SK-N-SH (cell line): ENCODE data around the gene NLRP1. TPM values are rescaled to one million over a fixed set of nuclear protein-coding genes. Genes with fewer than 3 reads are reported as not detected.

ENCODE experiments used
- CTCF ChIA-PET: fragments of 300-600, 350-600 bp; formaldehyde crosslinking; extraction: SDS; loops from one replicate; lab custom pipeline; 2021; lab: Yijun Ruan, JAX
- POLR2A ChIA-PET: fragments of 350-600 bp; sonication (Branson Sonifier 250); formaldehyde crosslinking; extraction: SDS; loops from one replicate; lab custom pipeline; 2020; ENCODE audit warnings: antibody characterized with exemption, inconsistent platforms; lab: Yijun Ruan, JAX
- DNase-seq: peaks from one replicate; pipeline ENCODE4 v3.0.0; 2012
- H2AFZ ChIP-seq: fragments of 200-600 bp; sonication (generic); 2 replicates; pipeline ENCODE4 v1.8.1; 2016; ENCODE audit warnings: antibody characterized with exemption, mild to moderate bottlenecking, low read depth
- H3F3A ChIP-seq: fragments of 200-600 bp; sonication (generic); replicated peaks from 2 replicates; pipeline ENCODE3; 2016; ENCODE audit warnings: antibody characterized with exemption, mild to moderate bottlenecking; ENCODE audit not compliant: insufficient read depth
- H3K27ac ChIP-seq, 2 experiments: fragments of 200-500 bp in 1 of 2; fragments of 200-600 bp in 1 of 2; sonication (Bioruptor generic) in 1 of 2; sonication (generic), shearing (Covaris generic) in 1 of 2; 2 replicates each; pipeline versions ENCODE4 v1.5.1 to v1.6.1; 2014 to 2016; ENCODE audit warnings: low read depth in 2 of 2, inconsistent platforms in 1 of 2, low read length in 1 of 2, mild to moderate bottlenecking in 1 of 2, mixed read lengths in 1 of 2
- H3K27me3 ChIP-seq: fragments of 200-600 bp; sonication (generic), shearing (Covaris generic); 2 replicates; pipeline ENCODE4 v1.6.1; 2016; ENCODE audit warnings: mixed run types; ENCODE audit not compliant: insufficient read depth
- H3K36me3 ChIP-seq, 2 experiments: fragments of 200-500 bp in 1 of 2; fragments of 200-600 bp in 1 of 2; sonication (Bioruptor generic) in 1 of 2; sonication (generic) in 1 of 2; replicated peaks in 1 of 2; 2 replicates each; pipeline versions ENCODE3 to v1.5.1; 2014 to 2016; ENCODE audit warnings: low read length in 1 of 2, mild to moderate bottlenecking in 1 of 2; ENCODE audit not compliant: insufficient read depth in 2 of 2, control insufficient read depth in 1 of 2
- H3K4me1 ChIP-seq, 2 experiments: fragments of 200-500 bp in 1 of 2; fragments of 200-600 bp in 1 of 2; sonication (Bioruptor generic) in 1 of 2; sonication (generic), shearing (Covaris generic) in 1 of 2; 2 replicates each; pipeline versions ENCODE4 v1.5.1 to v1.6.1; 2014 to 2016; ENCODE audit warnings: low read depth in 1 of 2, low read length in 1 of 2, mixed run types in 1 of 2; ENCODE audit not compliant: insufficient read depth in 2 of 2, control insufficient read depth in 1 of 2
- H3K4me2 ChIP-seq: fragments of 200-600 bp; sonication (generic), shearing (Covaris generic); 2 replicates; pipeline ENCODE4 v1.6.1; 2017; ENCODE audit warnings: mixed run types
- H3K4me3 ChIP-seq, 2 experiments: fragments of 200-500 bp in 1 of 2; fragments of 200-600 bp in 1 of 2; sonication (Bioruptor generic) in 1 of 2; sonication (generic), shearing (Covaris generic) in 1 of 2; 2 replicates each; pipeline versions ENCODE4 v1.5.1 to v1.8.1; 2014 to 2016; ENCODE audit warnings: low read depth in 2 of 2, inconsistent platforms in 1 of 2, low read length in 1 of 2, mild to moderate bottlenecking in 1 of 2, mixed read lengths in 1 of 2, moderate library complexity in 1 of 2
- H3K79me2 ChIP-seq: fragments of 200-600 bp; sonication (generic); 2 replicates; pipeline ENCODE4 v1.8.1; 2017; ENCODE audit warnings: mild to moderate bottlenecking; ENCODE audit not compliant: insufficient read depth
- H3K9ac ChIP-seq: fragments of 200-600 bp; sonication (generic); 2 replicates; pipeline ENCODE4 v1.6.1; 2017; ENCODE audit warnings: mixed run types
- H3K9me2 ChIP-seq: fragments of 200-600 bp; sonication (generic); 2 replicates; pipeline ENCODE4 v1.6.1; 2017; ENCODE audit warnings: mixed run types
- H3K9me3 ChIP-seq: fragments of 200-600 bp; sonication (generic); 2 replicates; pipeline ENCODE4 v1.6.1; 2017; ENCODE audit warnings: mixed run types, mild to moderate bottlenecking, moderate library complexity
- H4K20me1 ChIP-seq: fragments of 200-600 bp; sonication (generic); 2 replicates; pipeline ENCODE4 v1.6.1; 2017; ENCODE audit warnings: mild to moderate bottlenecking, mixed run types; ENCODE audit not compliant: insufficient read depth
- CHD2 ChIP-seq: fragments of 150-350 bp; IDR thresholded peaks from 2 replicates; pipeline ENCODE4 v1.6.1; 2018; ENCODE audit warnings: low read length; ENCODE audit not compliant: partially characterized antibody
- EZH2phosphoT487 ChIP-seq: fragments of 200-600 bp; sonication (generic); IDR thresholded peaks from 2 replicates; pipeline ENCODE4 v1.6.1; 2017; ENCODE audit warnings: low read depth, mixed run types, mild to moderate bottlenecking, antibody characterized with exemption, moderate library complexity, borderline replicate concordance
- FOSL2 ChIP-seq: IDR thresholded peaks from 2 replicates; pipeline ENCODE4 v1.4.0; 2012; ENCODE audit warnings: low read depth, mild to moderate bottlenecking, moderate library complexity, borderline replicate concordance
- FOXJ3 ChIP-seq: sonication (generic); formaldehyde crosslinking; IDR thresholded peaks from 2 replicates; pipeline ENCODE4 v1.5.1; 2020; ENCODE audit warnings: mild to moderate bottlenecking, missing genetic modification reagents
- GABPA ChIP-seq: IDR thresholded peaks from 2 replicates; pipeline ENCODE4 v1.4.0; 2012; ENCODE audit warnings: low read depth, mild to moderate bottlenecking
- MEF2A ChIP-seq: IDR thresholded peaks from 2 replicates; pipeline ENCODE4 v1.4.0; 2012; ENCODE audit warnings: low read depth, borderline replicate concordance
- NRF1 ChIP-seq: IDR thresholded peaks from 2 replicates; pipeline ENCODE4 v1.6.1; 2012; ENCODE audit warnings: low read depth, mild to moderate bottlenecking, low read length
- POLR2AphosphoS5 ChIP-seq: IDR thresholded peaks from 2 replicates; pipeline ENCODE4 v1.6.1; 2012; ENCODE audit warnings: low read depth, low read length
- RAD21 ChIP-seq: IDR thresholded peaks from 2 replicates; pipeline ENCODE4 v1.6.1; 2012; ENCODE audit warnings: mild to moderate bottlenecking, low read length
- RCOR1 ChIP-seq: fragments of 150-350 bp; IDR thresholded peaks from 2 replicates; pipeline ENCODE4 v1.6.1; 2017; ENCODE audit warnings: antibody characterized with exemption, low read length
- RFX5 ChIP-seq: IDR thresholded peaks from 2 replicates; pipeline ENCODE4 v1.6.1; 2012; ENCODE audit warnings: mild to moderate bottlenecking, improper control_type of control experiment, low read length
- SMC3 ChIP-seq: IDR thresholded peaks from 2 replicates; pipeline ENCODE4 v1.6.1; 2012; ENCODE audit warnings: low read depth, low read length, improper control_type of control experiment
- TAF1 ChIP-seq: IDR thresholded peaks from 2 replicates; pipeline ENCODE4 v1.6.1; 2012; ENCODE audit warnings: low read depth, mild to moderate bottlenecking, low read length, moderate library complexity, borderline replicate concordance
- TEAD4 ChIP-seq: IDR thresholded peaks from 2 replicates; pipeline ENCODE4 v1.4.0; 2012; ENCODE audit warnings: mild to moderate bottlenecking, borderline replicate concordance; ENCODE audit not compliant: insufficient read depth
- YY1 ChIP-seq: IDR thresholded peaks from 2 replicates; pipeline ENCODE4 v1.4.0; 2012; ENCODE audit warnings: low read depth, mild to moderate bottlenecking
- ZBTB33 ChIP-seq: IDR thresholded peaks from 2 replicates; pipeline ENCODE4 v1.4.0; 2012; ENCODE audit warnings: low read depth, borderline replicate concordance
- WGBS: methylation state at CpG from one replicate; pipeline ENCODE4 v1.1.6; 2017; ENCODE audit warnings: low lambda C conversion rate; 5-methylcytosine and 5-hydroxymethylcytosine counted together
- polyA plus RNA-seq, 3 experiments: library from polyadenylated mRNA; depleted of rRNA; stranded (reverse); fragments of >200 nt; gene quantifications; 2 replicates each; pipeline ENCODE4 v1.2.3, GENCODE V29; 2012
- TF ChIP-seq, protein P1 (sequence below): fragments of 200-600 bp; sonication (generic); IDR thresholded peaks from 2 replicates; pipeline ENCODE4 v1.6.1; 2017; ENCODE audit warnings: antibody characterized with exemption, mild to moderate bottlenecking, moderate library complexity
- TF ChIP-seq, protein P2 (sequence below): IDR thresholded peaks from 2 replicates; pipeline ENCODE4 v1.4.0; 2012; ENCODE audit warnings: low read depth
- TF ChIP-seq, protein P3 (sequence below): fragments of 150-350 bp; IDR thresholded peaks from 2 replicates; pipeline ENCODE4 v1.6.1; 2016; ENCODE audit warnings: mild to moderate bottlenecking, low read depth, low read length
- TF ChIP-seq, protein P4 (sequence below): IDR thresholded peaks from 2 replicates; pipeline ENCODE4 v1.4.0; 2012; ENCODE audit warnings: low read depth, borderline replicate concordance

The NLRP1 gene
- polyA plus RNA-seq, 1 of the 3 experiments (the other 2 are of a cell fraction): 51.4 TPM

GRCh38 chr17:5598457-5598856 is 14.1 kb upstream of the NLRP1 start (continued):
- TF ChIP-seq, protein P1, sequence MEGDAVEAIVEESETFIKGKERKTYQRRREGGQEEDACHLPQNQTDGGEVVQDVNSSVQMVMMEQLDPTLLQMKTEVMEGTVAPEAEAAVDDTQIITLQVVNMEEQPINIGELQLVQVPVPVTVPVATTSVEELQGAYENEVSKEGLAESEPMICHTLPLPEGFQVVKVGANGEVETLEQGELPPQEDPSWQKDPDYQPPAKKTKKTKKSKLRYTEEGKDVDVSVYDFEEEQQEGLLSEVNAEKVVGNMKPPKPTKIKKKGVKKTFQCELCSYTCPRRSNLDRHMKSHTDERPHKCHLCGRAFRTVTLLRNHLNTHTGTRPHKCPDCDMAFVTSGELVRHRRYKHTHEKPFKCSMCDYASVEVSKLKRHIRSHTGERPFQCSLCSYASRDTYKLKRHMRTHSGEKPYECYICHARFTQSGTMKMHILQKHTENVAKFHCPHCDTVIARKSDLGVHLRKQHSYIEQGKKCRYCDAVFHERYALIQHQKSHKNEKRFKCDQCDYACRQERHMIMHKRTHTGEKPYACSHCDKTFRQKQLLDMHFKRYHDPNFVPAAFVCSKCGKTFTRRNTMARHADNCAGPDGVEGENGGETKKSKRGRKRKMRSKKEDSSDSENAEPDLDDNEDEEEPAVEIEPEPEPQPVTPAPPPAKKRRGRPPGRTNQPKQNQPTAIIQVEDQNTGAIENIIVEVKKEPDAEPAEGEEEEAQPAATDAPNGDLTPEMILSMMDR: no peak
- TF ChIP-seq FOSL2: no peak
- TF ChIP-seq, protein P2, sequence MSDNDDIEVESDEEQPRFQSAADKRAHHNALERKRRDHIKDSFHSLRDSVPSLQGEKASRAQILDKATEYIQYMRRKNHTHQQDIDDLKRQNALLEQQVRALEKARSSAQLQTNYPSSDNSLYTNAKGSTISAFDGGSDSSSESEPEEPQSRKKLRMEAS: no peak

DNA sequence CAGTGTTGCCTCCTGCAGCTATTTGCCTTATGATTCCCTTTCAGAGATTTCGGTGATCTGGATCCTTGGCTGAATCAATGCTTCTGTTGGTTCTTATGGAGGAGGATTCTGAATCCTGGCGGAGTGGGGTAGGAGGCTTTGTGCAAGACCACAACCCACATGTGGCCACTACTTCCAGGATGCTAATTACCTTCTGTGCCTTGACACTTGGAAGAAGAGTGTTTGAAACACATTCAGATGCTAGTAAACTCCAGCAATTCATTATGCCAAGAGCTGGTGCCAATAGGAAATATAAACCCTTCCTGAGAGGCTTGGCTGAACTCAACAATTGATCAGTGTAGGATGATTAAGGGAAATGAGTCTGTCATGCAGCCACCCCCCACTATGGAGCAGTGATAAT is 12.1 kb upstream of the NLRP1 start:
- no peaks in the 10 kb centered on the region for H3K9me2 ChIP-seq
- DNase-seq: no peak
- peaks cover 27% of the 10 kb centered on the region; the same call in 1 of the 2 replicates for H3K27me3 ChIP-seq
- no peaks in the 10 kb centered on the region for H3K36me3 ChIP-seq
- H3K4me1 ChIP-seq: no peaks in the 10 kb centered on the region
- TF ChIP-seq EZH2phosphoT487: no peak
- TF ChIP-seq, protein P1: no peak
- TF ChIP-seq, protein P3, sequence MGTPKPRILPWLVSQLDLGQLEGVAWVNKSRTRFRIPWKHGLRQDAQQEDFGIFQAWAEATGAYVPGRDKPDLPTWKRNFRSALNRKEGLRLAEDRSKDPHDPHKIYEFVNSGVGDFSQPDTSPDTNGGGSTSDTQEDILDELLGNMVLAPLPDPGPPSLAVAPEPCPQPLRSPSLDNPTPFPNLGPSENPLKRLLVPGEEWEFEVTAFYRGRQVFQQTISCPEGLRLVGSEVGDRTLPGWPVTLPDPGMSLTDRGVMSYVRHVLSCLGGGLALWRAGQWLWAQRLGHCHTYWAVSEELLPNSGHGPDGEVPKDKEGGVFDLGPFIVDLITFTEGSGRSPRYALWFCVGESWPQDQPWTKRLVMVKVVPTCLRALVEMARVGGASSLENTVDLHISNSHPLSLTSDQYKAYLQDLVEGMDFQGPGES: no peak
- TF ChIP-seq RCOR1: no peak
- no peak for TF ChIP-seq RFX5
- TF ChIP-seq YY1: no peak
- no peak for TF ChIP-seq ZBTB33
- no peak for TF ChIP-seq FOSL2
- TF ChIP-seq, protein P4, sequence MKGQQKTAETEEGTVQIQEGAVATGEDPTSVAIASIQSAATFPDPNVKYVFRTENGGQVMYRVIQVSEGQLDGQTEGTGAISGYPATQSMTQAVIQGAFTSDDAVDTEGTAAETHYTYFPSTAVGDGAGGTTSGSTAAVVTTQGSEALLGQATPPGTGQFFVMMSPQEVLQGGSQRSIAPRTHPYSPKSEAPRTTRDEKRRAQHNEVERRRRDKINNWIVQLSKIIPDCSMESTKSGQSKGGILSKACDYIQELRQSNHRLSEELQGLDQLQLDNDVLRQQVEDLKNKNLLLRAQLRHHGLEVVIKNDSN: no peak
- no peak for TF ChIP-seq CHD2
- TF ChIP-seq FOXJ3 (CRISPR knock-in tag): no peak
- no peak for TF ChIP-seq MEF2A
- no peak for TF ChIP-seq POLR2AphosphoS5
- no peak for TF ChIP-seq TAF1
- TF ChIP-seq SMC3: no peak
- TF ChIP-seq NRF1: no peak
- TF ChIP-seq GABPA: no peak
- no peak for TF ChIP-seq TEAD4
- TF ChIP-seq RAD21: no peak
- no peak overlapping the region for H3K4me2 ChIP-seq
- no peaks in the 10 kb centered on the region for H3K9me3 ChIP-seq
- no peaks in the 10 kb centered on the region for H4K20me1 ChIP-seq
- 11% methylated on average over 2 of the region's 2 CpGs for WGBS
- H3K9ac ChIP-seq: no peak overlapping the region
- H2AFZ ChIP-seq: no peak overlapping the region
- CTCF ChIA-PET: interaction anchor here (1.4 to 3.1 kb wide), 3 partner anchors 9 to 826 kb away, joined by 4 to 14 read pairs (median 9); no protein-coding TSS in a partner anchor
- H3K4me3 ChIP-seq: no peak overlapping the region
- H3F3A ChIP-seq: no peaks in the 10 kb centered on the region
- POLR2A ChIA-PET: no interaction called here
- H3K27ac ChIP-seq: no peak overlapping the region
- H3K79me2 ChIP-seq: no peaks in the 10 kb centered on the region
